Left ventricle myocardium inferior (tissue), 1 donor: ENCODE results near the gene SAP25. TPM values are rescaled to one million over a fixed set of nuclear protein-coding genes. Genes with fewer than 3 reads are reported as not detected.
A peak's percentile ranks its signal among the peaks of the same experiment; 100 is the strongest.

Experiments used
- DNase-seq: peaks from one replicate; pipeline ENCODE4 v3.0.0-alpha.2; 2020
- H3K27ac ChIP-seq: fragments of 200-600 bp; replicated peaks from 2 replicates; pipeline ENCODE4 v1.8.0; 2021
- H3K27me3 ChIP-seq: fragments of 200-600 bp; 2 replicates; pipeline ENCODE4 v1.8.0; 2021; ENCODE audit warnings: low read depth
- H3K36me3 ChIP-seq: fragments of 200-600 bp; 2 replicates; pipeline ENCODE4 v1.8.0; 2021
- H3K4me1 ChIP-seq: fragments of 200-600 bp; 2 replicates; pipeline ENCODE4 v1.8.0; 2021
- H3K4me3 ChIP-seq: fragments of 200-600 bp; 2 replicates; pipeline ENCODE4 v1.8.0; 2021; ENCODE audit warnings: mild to moderate bottlenecking, moderate library complexity
- H3K9me3 ChIP-seq: fragments of 200-600 bp; replicated peaks from 2 replicates; pipeline ENCODE4 v1.8.0; 2021
- CTCF ChIP-seq: fragments of 200-600 bp; IDR thresholded peaks from 2 replicates; pipeline ENCODE4 v1.8.0; 2021; ENCODE audit warnings: antibody characterized with exemption, mild to moderate bottlenecking, borderline replicate concordance
- intact Hi-C: fragments of 100-400 bp; cut with micrococcal nuclease; formaldehyde crosslinking; loops from one replicate; pipeline ENCODE4 v1.11.0; 2022
- total RNA-seq: library from RNA; stranded (reverse); fragmentation: NEBNext Ultra II Directional; extraction: Animal tissue kit (Norgen Biotek cat#: 25700); gene quantifications from one replicate; pipeline ENCODE4 v1.2.1, GENCODE V29; 2021
- donor health status: DM: no; HTN: yes; CAD: no; lungs with severe emphysema.

Gene SAP25
- total RNA-seq, 1 donor from 2014 or later, result 1.1 TPM

- Histone ChIP-seq H3K4me3 (no peak overlapping the region), H3K27ac (peak overlapping the region; percentile 98), H3K27me3 (no peaks in the 10 kb centered on the region), H3K36me3 (peaks cover 52% of the 10 kb centered on the region), H3K4me1 (peaks cover 50% of the 10 kb centered on the region), H3K9me3 (no peaks in the 10 kb centered on the region)
- TF ChIP-seq CTCF, result no peak
- no peak for DNase-seq
- intact Hi-C loops, result loop anchor here (10.0 kb wide), 1 partner anchor 113 kb away; the partner anchor contains the start of gene GIGYF1
Observed at GRCh38 chr7:100582041-100582579, 8.4 kb upstream of the SAP25 start.

GRCh38 chr7:100580466-100581283, 7.0 kb upstream of the SAP25 start:
- Histone ChIP-seq H3K4me1 (peaks cover 42% of the 10 kb centered on the region), H3K36me3 (peaks cover 66% of the 10 kb centered on the region), H3K27me3 (no peaks in the 10 kb centered on the region), H3K4me3 (no peak overlapping the region), H3K9me3 (no peaks in the 10 kb centered on the region), H3K27ac (no peak overlapping the region)
- no peak for TF ChIP-seq CTCF
- intact Hi-C loops, result loop anchor here (10.0 kb wide), 1 partner anchor 114 kb away; the partner anchor contains the start of gene GIGYF1
- DNase-seq, result no peak

GRCh38 chr7:100578246-100579183, 4.8 kb upstream of the SAP25 start:
- Histone ChIP-seq H3K4me3 (no peak overlapping the region), H3K27me3 (no peaks in the 10 kb centered on the region), H3K27ac (no peak overlapping the region), H3K4me1 (peaks cover 20% of the 10 kb centered on the region), H3K9me3 (no peaks in the 10 kb centered on the region), H3K36me3 (peaks cover 86% of the 10 kb centered on the region)
- intact Hi-C loops, result no loop called here
- no peak for DNase-seq
- no peak for TF ChIP-seq CTCF

DNA sequence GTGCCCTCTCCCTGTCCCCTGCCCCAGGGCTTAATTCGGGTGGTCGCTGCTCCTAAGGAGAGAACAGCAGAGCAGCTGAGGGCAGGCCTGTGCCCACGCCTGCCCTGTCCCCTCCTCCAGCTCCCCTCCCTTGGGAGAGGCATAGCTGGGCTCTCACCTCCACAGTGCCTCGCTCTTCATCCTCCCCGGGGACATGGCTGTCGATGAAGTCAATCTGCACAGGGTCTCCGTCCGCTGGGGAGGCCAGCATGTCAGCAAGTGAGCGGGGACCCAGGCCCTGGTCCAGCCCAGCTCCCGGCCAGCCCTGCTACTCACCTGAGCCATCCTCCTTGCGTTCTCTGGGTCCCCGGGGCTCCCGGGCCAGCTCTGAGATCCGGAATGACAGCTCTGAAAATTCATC, 3.8 kb upstream of the SAP25 start:
- DNase-seq, result no peak
- intact Hi-C loops, result no loop called here
- H3K4me3 ChIP-seq, result no peak overlapping the region
- no peaks in the 10 kb centered on the region for H3K27me3 ChIP-seq
- no peaks in the 10 kb centered on the region for H3K9me3 ChIP-seq
- peaks cover 85% of the 10 kb centered on the region for H3K36me3 ChIP-seq
- no peak overlapping the region for H3K27ac ChIP-seq
- TF ChIP-seq CTCF, result no peak
- H3K4me1 ChIP-seq, result peaks cover 10% of the 10 kb centered on the region

DNA sequence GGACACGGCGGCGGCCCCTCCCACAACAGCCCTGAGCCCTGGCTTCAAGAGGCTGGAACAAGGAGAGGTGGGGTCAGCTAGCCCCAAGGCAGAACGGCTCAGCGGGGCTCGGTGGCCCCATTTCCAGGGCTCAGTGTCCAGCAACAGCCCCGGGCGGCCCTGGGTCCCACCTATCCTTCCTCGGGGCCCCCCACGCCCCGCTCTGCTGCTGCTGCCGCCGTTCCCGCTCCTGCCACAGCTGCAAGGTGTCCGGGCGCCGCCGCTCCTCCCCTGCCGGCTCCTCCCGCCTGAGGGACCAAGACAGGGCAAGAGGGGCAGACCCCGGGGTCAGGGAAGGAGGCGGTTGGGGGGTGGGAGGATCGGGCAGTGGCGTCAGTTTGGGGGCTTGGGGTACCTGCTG, 3.4 kb upstream of the SAP25 start:
- Histone ChIP-seq H3K27ac (no peak overlapping the region), H3K4me1 (peaks cover 6% of the 10 kb centered on the region), H3K27me3 (no peaks in the 10 kb centered on the region), H3K36me3 (peaks cover 81% of the 10 kb centered on the region), H3K9me3 (no peaks in the 10 kb centered on the region), H3K4me3 (no peak overlapping the region)
- intact Hi-C loops, result no loop called here
- TF ChIP-seq CTCF, result no peak
- no peak for DNase-seq
